ENCODE data around the gene EPN1. TPM values are rescaled to one million over a fixed set of nuclear protein-coding genes. Genes with fewer than 3 reads are reported as not detected.

Gene EPN1
- total and polyA plus RNA-seq, 2 of the 8 experiments (the other 6 are each of a cell fraction or from before 2014, with no cell fraction given) = 49.6 to 200 TPM

DNA sequence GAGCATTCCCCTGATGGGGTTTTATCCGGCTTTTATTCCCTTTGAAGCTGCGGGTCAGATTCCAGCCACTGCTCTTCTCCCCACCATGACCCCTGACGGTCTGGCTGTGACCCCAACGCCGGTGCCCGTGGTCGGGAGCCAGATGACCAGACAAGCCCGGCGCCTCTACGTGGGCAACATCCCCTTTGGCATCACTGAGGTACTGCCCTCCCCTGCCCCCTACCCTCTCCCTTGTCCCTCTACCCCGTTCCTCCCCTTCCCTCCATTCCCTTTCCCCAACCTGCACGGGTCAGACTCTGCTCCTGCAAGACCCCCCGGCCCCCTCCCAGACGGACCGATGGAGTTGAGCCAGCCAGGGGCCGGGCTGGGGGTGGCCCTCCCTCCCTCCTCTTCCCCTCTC lies 14.0 kb upstream of the EPN1 start:
- H4K5ac ChIP-seq (ENCODE audit: insufficient read length, low read depth, low read length) = no peak overlapping the region
- TF ChIP-seq TAF1 (IDR thresholded peaks at IDR 0.05; ENCODE audit: low read depth, low read length) (no peak), CBX5 (IDR thresholded peaks at IDR 0.05; ENCODE audit: low read depth, low read length) (no peak), SIX5 (IDR thresholded peaks at IDR 0.05; ENCODE audit: low read depth, low read length) (no peak), SUZ12 (IDR thresholded peaks at IDR 0.05; ENCODE audit: low read length) (no peak), KDM1A (IDR thresholded peaks at IDR 0.05; ENCODE audit: borderline replicate concordance, low read length) (no peak), SP1 (IDR thresholded peaks at IDR 0.05; ENCODE audit: low read depth, low read length) (no peak), CHD1 (IDR thresholded peaks at IDR 0.05; ENCODE audit: low read depth, low read length) (no peak), GABPA (IDR thresholded peaks at IDR 0.05; ENCODE audit: borderline replicate concordance, insufficient read depth, low read length) (no peak)
- no peak overlapping the region for H2BK5ac ChIP-seq (ENCODE audit: low read depth, low read length)
- no peak overlapping the region for H3K27ac ChIP-seq (ENCODE audit: low read depth, low read length)
- H3K9ac ChIP-seq (replicated peaks in 1 of 4; ENCODE audit: extremely low read depth in 1 of 4, low read depth in 3 of 4, low read length in 3 of 4) = no peak overlapping the region
- no peak overlapping the region for H2BK120ac ChIP-seq (replicated peaks; ENCODE audit: low read depth, low read length)
- POLR2A ChIA-PET (ENCODE audit: partially characterized antibody) = interaction anchor here (5.8 kb wide), 1 partner anchor 8 kb away, joined by 75 read pairs; no protein-coding TSS in a partner anchor
- no peak overlapping the region for H4K91ac ChIP-seq (replicated peaks; ENCODE audit: insufficient read length, low read length)
- H3K18ac ChIP-seq (ENCODE audit: extremely low read depth, low read length) = no peak overlapping the region
- no peaks in the 10 kb centered on the region for H3K27me3 ChIP-seq (replicated peaks in 1 of 4; ENCODE audit: control insufficient read depth in 3 of 4, extremely low read depth in 1 of 4, insufficient read depth in 3 of 4, low read length in 3 of 4)
- DNase-seq (ENCODE audit: low read depth in 1 of 2, low spot score in 2 of 2) (no peak), FAIRE-seq (no peak)
- no peak overlapping the region for H2BK15ac ChIP-seq (ENCODE audit: low read length)
- H2BK12ac ChIP-seq (ENCODE audit: low read depth, low read length) = no peak overlapping the region
- CTCF ChIA-PET (ENCODE audit: partially characterized antibody) = interaction anchor here (1.9 kb wide), 1 partner anchor 10 kb away, joined by 9 read pairs; no protein-coding TSS in a partner anchor
- no peak overlapping the region for H2AFZ ChIP-seq (ENCODE audit: low read length)
- no peak overlapping the region for H2AK5ac ChIP-seq (ENCODE audit: low read depth, low read length)
- peaks cover 29 to 55% (median 44%) of the 10 kb centered on the region in 4 experiments for H3K36me3 ChIP-seq (ENCODE audit: control insufficient read depth in 2 of 4, insufficient read depth in 4 of 4, low read length in 3 of 4)
- peaks cover 43 to 85% of the 10 kb centered on the region in 2 experiments for H3K79me2 ChIP-seq (ENCODE audit: control insufficient read depth in 1 of 2, insufficient read depth in 2 of 2, low read length in 2 of 2)
- H3K23ac ChIP-seq (ENCODE audit: insufficient read length) = no peak overlapping the region
- H3K4ac ChIP-seq (replicated peaks; ENCODE audit: insufficient read length, low read depth, low read length) = no peak overlapping the region
- H3K56ac ChIP-seq (replicated peaks; ENCODE audit: insufficient read length, low read depth, low read length) = no peak overlapping the region
- peaks cover 3 to 16% (median 10%) of the 10 kb centered on the region in 4 experiments; a peak in 6 of 7 replicates for H3K4me1 ChIP-seq (replicated peaks in 1 of 4; ENCODE audit: control insufficient read depth in 3 of 4, insufficient read depth in 4 of 4, low read length in 3 of 4)
- H3K14ac ChIP-seq (ENCODE audit: insufficient read length) = no peak overlapping the region
- peaks cover 37 to 45% of the 10 kb centered on the region in 2 experiments for H4K20me1 ChIP-seq (replicated peaks in 1 of 2; ENCODE audit: control insufficient read depth in 1 of 2, insufficient read depth in 2 of 2, low read length in 2 of 2)
- no peaks in the 10 kb centered on the region for H3K9me3 ChIP-seq (ENCODE audit: insufficient read depth in 2 of 2, low read depth in 1 of 2, low read length in 1 of 2)
- peaks cover 10% of the 10 kb centered on the region; the same call in 1 of the 2 replicates for H3K79me1 ChIP-seq (ENCODE audit: low read depth, low read length)
- peaks cover 8% of the 10 kb centered on the region for H3K23me2 ChIP-seq (ENCODE audit: low read depth, low read length)
- no peak overlapping the region for H4K8ac ChIP-seq (ENCODE audit: extremely low read depth, insufficient read depth, low read length)
- H3K4me3 ChIP-seq (ENCODE audit: extremely low read depth in 1 of 4, insufficient read depth in 2 of 4, low read depth in 3 of 4, low read length in 4 of 4) = no peak overlapping the region
- H2BK20ac ChIP-seq (ENCODE audit: low read length) = no peak overlapping the region
- WGBS, 2 experiments (ENCODE audit: extremely low coverage in 1 of 2, insufficient coverage in 1 of 2, insufficient read length in 1 of 2, insufficient replicate concordance in 2 of 2, low coverage in 1 of 2, low lambda C conversion rate in 2 of 2, missing lambda C conversion rate in 1 of 2) = 97% methylated on average over 8 of the region's 16 CpGs; no CpG with 5 or more reads in 1 of the 2 experiments
- H3K4me2 ChIP-seq (ENCODE audit: insufficient read depth in 1 of 2, low read depth in 2 of 2, low read length in 2 of 2) = no peak overlapping the region

Measured in H1 (cell line).